ENCODE measurements around the gene ACVRL1. TPM values are rescaled to one million over a fixed set of nuclear protein-coding genes. Genes with fewer than 3 reads are reported as not detected.

Gene ACVRL1
- total RNA-seq, 2 donors from 2014 or later, result 31.1 to 34.8 TPM

GRCh38 chr12:51891843-51892242 lies 15.5 kb upstream of the ACVRL1 start:
- no peak for DNase-seq (ENCODE audit: low spot score)
- Histone ChIP-seq H3K27me3 (replicated peaks; ENCODE audit: insufficient read depth) (no peaks in the 10 kb centered on the region), H3K4me1 (replicated peaks) (no peaks in the 10 kb centered on the region), H3K36me3 (no peaks in the 10 kb centered on the region), H3K9me3 (no peaks in the 10 kb centered on the region), H3K27ac (no peak overlapping the region), H3K4me3 (no peak overlapping the region)
- TF ChIP-seq CTCF (IDR thresholded peaks at IDR 0.05) (peak in 2 of 4 experiments; percentile 35 to 47), POLR2AphosphoS5 (IDR thresholded peaks at IDR 0.05) (no peak)
- intact Hi-C loops (cut with DNase I), result no loop called here

- no peaks in the 10 kb centered on the region for H3K4me1 ChIP-seq (replicated peaks)
Observed at GRCh38 chr12:51893786-51894185, 13.5 kb upstream of the ACVRL1 start.

GRCh38 chr12:51895378-51896135 lies 11.7 kb upstream of the ACVRL1 start:
- H3K27ac ChIP-seq, result no peak overlapping the region
- no peak overlapping the region for H3K4me3 ChIP-seq
- intact Hi-C loops (cut with DNase I), result loop anchor here (2.0 kb wide), 1 partner anchor 85 kb away; no protein-coding TSS in a partner anchor
- no peaks in the 10 kb centered on the region for H3K36me3 ChIP-seq
- DNase-seq (ENCODE audit: low spot score), result no peak
- TF ChIP-seq POLR2AphosphoS5 (IDR thresholded peaks at IDR 0.05) (no peak), CTCF (IDR thresholded peaks at IDR 0.05) (no peak), POLR2A (IDR thresholded peaks at IDR 0.05) (no peak)
- no peaks in the 10 kb centered on the region for H3K4me1 ChIP-seq (replicated peaks)
- no peaks in the 10 kb centered on the region for H3K9me3 ChIP-seq
- no peaks in the 10 kb centered on the region for H3K27me3 ChIP-seq (replicated peaks; ENCODE audit: insufficient read depth)
- whole genome bisulfite sequencing, result 88% methylated on average over 8 of the region's 8 CpGs

More at GRCh38 chr12:51893786-51894185, 13.5 kb upstream of the ACVRL1 start:
- Histone ChIP-seq H3K9me3 (no peaks in the 10 kb centered on the region), H3K4me3 (no peak overlapping the region), H3K27ac (no peak overlapping the region), H3K27me3 (replicated peaks; ENCODE audit: insufficient read depth) (no peaks in the 10 kb centered on the region), H3K36me3 (no peaks in the 10 kb centered on the region)
- DNase-seq (ENCODE audit: low spot score), result no peak
- 92% methylated on average over 6 of the region's 6 CpGs for WGBS
- intact Hi-C loops (cut with DNase I), result no loop called here
- TF ChIP-seq CTCF (IDR thresholded peaks at IDR 0.05) (no peak), POLR2A (IDR thresholded peaks at IDR 0.05) (no peak), POLR2AphosphoS5 (IDR thresholded peaks at IDR 0.05) (no peak)

GRCh38 chr12:51896236-51896635 lies 11.1 kb upstream of the ACVRL1 start:
- DNase-seq (ENCODE audit: low spot score), result no peak
- Histone ChIP-seq H3K27me3 (replicated peaks; ENCODE audit: insufficient read depth) (no peaks in the 10 kb centered on the region), H3K4me3 (no peak overlapping the region), H3K9me3 (no peaks in the 10 kb centered on the region), H3K4me1 (replicated peaks) (no peaks in the 10 kb centered on the region), H3K27ac (no peak overlapping the region), H3K36me3 (no peaks in the 10 kb centered on the region)
- 80% methylated on average over 3 of the region's 3 CpGs for WGBS
- intact Hi-C loops (cut with DNase I), result loop anchor here (2.0 kb wide), 1 partner anchor 85 kb away; no protein-coding TSS in a partner anchor
- TF ChIP-seq CTCF (IDR thresholded peaks at IDR 0.05) (no peak), POLR2AphosphoS5 (IDR thresholded peaks at IDR 0.05) (no peak), POLR2A (IDR thresholded peaks at IDR 0.05) (no peak)

GRCh38 chr12:51897181-51897580 lies 10.1 kb upstream of the ACVRL1 start:
- Histone ChIP-seq H3K4me3 (no peak overlapping the region), H3K9me3 (no peaks in the 10 kb centered on the region), H3K27ac (no peak overlapping the region), H3K36me3 (no peaks in the 10 kb centered on the region), H3K4me1 (replicated peaks) (no peaks in the 10 kb centered on the region), H3K27me3 (replicated peaks; ENCODE audit: insufficient read depth) (no peaks in the 10 kb centered on the region)
- intact Hi-C loops (cut with DNase I), result loop anchor here (2.0 kb wide), 1 partner anchor 84 kb away; no protein-coding TSS in a partner anchor
- TF ChIP-seq POLR2AphosphoS5 (IDR thresholded peaks at IDR 0.05) (no peak), CTCF (IDR thresholded peaks at IDR 0.05) (no peak), POLR2A (IDR thresholded peaks at IDR 0.05) (no peak)
- 77% methylated on average over 8 of the region's 8 CpGs for WGBS
- no peak for DNase-seq (ENCODE audit: low spot score)
